GM21515 (cell line): Measurements from ENCODE around the gene USP1.

Experiments
- ATAC-seq: cut with Tn5 transposase; IDR thresholded peaks from one replicate; pipeline ENCODE4 v1.9.1; 2021; ENCODE audit not compliant: unreplicated experiment

The USP1 gene

GRCh38 chr1:62484824-62485468 is 48.1 kb downstream of the USP1 start:
- ATAC-seq = no peak

- no peak for ATAC-seq
Measured at GRCh38 chr1:62487956-62488355, 51.1 kb downstream of the USP1 start.

GRCh38 chr1:62492521-62492920 is 55.7 kb downstream of the USP1 start:
- no peak for ATAC-seq

- ATAC-seq = no peak
Measured at GRCh38 chr1:62493656-62494055, 56.8 kb downstream of the USP1 start.

GRCh38 chr1:62494137-62494536 is 57.3 kb downstream of the USP1 start:
- ATAC-seq = no peak

- no peak for ATAC-seq
Measured at GRCh38 chr1:62500210-62500609, 63.4 kb downstream of the USP1 start.
